Measurements from ENCODE around the gene NCF2.

Gene NCF2

DNA sequence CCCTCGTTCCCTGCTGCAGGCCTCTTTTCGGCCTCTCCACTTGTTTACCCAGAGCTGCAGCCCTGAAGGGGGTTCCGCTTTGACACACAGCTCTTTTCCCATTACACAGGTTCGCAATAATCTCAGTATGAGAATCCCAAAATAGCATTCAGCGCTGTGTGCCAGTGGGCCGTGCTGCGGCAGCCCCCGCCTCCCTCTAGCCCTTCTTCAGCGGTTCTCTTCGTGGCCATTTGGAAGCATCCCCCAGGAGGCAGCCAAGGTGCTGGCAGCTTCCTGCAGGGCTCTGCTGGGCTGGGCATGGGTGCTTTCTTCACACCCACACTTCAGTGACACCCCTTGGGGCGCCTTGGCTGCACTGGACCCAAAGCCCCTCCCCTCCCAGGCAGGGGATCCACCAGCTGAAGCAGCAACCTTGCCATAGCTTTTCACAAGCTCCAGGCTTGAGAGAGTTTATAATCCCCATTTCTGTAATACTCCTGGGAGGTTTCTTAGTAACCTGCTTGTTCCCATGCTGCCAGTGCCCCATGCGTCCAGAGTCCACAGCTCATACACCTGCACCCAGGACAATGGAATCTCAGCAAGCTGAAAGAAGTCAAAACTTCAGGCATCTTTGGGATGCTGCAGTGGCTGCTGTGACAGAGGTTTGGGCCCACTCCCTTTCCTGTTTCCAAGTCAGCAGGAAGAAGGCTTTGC lies 8.1 kb downstream of the NCF2 start:
- no peaks in the 10 kb centered on the region for H3K36me3 ChIP-seq (ENCODE audit: control insufficient read depth, insufficient read depth, low read length)
- no peak overlapping the region for H3K9ac ChIP-seq
- no peaks in the 10 kb centered on the region for H3K27me3 ChIP-seq (ENCODE audit: control insufficient read depth, insufficient read depth, low read length)
- H3K9me3 ChIP-seq (ENCODE audit: control insufficient read depth, low read length): no peaks in the 10 kb centered on the region
- H3K4me2 ChIP-seq (ENCODE audit: low read length): no peak overlapping the region
- H3K27ac ChIP-seq: no peak overlapping the region
- no peaks in the 10 kb centered on the region for H3K4me1 ChIP-seq
- H3K79me2 ChIP-seq: no peaks in the 10 kb centered on the region
- H3K4me3 ChIP-seq (ENCODE audit: low read depth, low read length): no peak overlapping the region
- no peak overlapping the region for H2AFZ ChIP-seq
- TF ChIP-seq, protein P1, sequence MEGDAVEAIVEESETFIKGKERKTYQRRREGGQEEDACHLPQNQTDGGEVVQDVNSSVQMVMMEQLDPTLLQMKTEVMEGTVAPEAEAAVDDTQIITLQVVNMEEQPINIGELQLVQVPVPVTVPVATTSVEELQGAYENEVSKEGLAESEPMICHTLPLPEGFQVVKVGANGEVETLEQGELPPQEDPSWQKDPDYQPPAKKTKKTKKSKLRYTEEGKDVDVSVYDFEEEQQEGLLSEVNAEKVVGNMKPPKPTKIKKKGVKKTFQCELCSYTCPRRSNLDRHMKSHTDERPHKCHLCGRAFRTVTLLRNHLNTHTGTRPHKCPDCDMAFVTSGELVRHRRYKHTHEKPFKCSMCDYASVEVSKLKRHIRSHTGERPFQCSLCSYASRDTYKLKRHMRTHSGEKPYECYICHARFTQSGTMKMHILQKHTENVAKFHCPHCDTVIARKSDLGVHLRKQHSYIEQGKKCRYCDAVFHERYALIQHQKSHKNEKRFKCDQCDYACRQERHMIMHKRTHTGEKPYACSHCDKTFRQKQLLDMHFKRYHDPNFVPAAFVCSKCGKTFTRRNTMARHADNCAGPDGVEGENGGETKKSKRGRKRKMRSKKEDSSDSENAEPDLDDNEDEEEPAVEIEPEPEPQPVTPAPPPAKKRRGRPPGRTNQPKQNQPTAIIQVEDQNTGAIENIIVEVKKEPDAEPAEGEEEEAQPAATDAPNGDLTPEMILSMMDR (IDR thresholded peaks at IDR 0.05): no peak

DNA sequence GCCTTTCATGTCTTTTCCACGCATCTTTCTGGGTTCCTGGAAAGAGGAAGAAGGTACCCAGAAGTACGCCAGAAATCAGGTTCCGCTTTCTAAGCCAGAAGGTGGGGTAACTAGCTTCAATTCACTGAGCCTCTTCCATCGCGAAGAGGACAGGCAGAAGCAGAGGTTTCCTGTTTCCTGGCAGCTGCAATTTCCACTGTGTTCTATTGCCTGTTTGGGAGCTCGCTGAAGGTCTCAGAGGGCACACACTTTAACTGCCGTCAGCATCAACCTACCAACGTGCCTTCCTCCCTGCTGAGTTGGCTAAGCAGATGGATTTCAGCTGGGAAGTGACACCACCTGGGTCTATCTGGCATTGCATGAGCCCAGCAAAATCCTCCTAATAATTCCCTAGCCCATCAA lies 10.0 kb downstream of the NCF2 start:
- Histone ChIP-seq H3K4me1 (no peaks in the 10 kb centered on the region), H2AFZ (peak overlapping the region; percentile 46), H3K4me3 (ENCODE audit: low read depth, low read length) (no peak overlapping the region), H3K4me2 (ENCODE audit: low read length) (no peak overlapping the region), H3K9me3 (ENCODE audit: control insufficient read depth, low read length) (no peaks in the 10 kb centered on the region), H3K9ac (no peak overlapping the region), H3K79me2 (no peaks in the 10 kb centered on the region), H3K27me3 (ENCODE audit: control insufficient read depth, insufficient read depth, low read length) (no peaks in the 10 kb centered on the region), H3K36me3 (ENCODE audit: control insufficient read depth, insufficient read depth, low read length) (no peaks in the 10 kb centered on the region), H3K27ac (no peak overlapping the region)
- TF ChIP-seq, protein P1 (IDR thresholded peaks at IDR 0.05): no peak

DNA sequence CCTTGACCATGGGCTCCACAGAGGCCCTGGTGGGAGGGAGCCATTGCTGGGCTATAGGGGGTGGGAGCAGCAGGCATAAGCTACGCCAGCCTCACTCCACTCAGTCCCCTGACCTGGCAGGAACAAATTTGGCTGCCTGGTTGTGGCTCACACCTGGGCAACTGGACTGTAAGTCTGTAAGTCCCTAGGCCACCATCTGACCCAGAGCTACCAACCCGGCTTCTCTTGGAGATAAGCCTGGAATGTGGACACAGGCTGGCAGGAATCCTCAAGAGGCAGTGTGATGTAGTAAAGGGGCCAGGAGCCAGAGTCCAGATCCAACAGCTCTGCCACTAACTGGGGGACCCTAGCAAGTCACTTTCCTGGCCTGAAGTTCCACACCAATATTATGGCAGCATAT lies 11.4 kb downstream of the NCF2 start:
- Histone ChIP-seq H3K27me3 (ENCODE audit: control insufficient read depth, insufficient read depth, low read length) (no peaks in the 10 kb centered on the region), H2AFZ (no peak overlapping the region), H3K4me2 (ENCODE audit: low read length) (no peak overlapping the region), H3K9ac (no peak overlapping the region), H3K4me1 (no peaks in the 10 kb centered on the region), H3K36me3 (ENCODE audit: control insufficient read depth, insufficient read depth, low read length) (no peaks in the 10 kb centered on the region), H3K9me3 (ENCODE audit: control insufficient read depth, low read length) (no peaks in the 10 kb centered on the region), H3K27ac (no peak overlapping the region), H3K4me3 (ENCODE audit: low read depth, low read length) (no peak overlapping the region), H3K79me2 (no peaks in the 10 kb centered on the region)
- TF ChIP-seq, protein P1 (IDR thresholded peaks at IDR 0.05): no peak

DNA sequence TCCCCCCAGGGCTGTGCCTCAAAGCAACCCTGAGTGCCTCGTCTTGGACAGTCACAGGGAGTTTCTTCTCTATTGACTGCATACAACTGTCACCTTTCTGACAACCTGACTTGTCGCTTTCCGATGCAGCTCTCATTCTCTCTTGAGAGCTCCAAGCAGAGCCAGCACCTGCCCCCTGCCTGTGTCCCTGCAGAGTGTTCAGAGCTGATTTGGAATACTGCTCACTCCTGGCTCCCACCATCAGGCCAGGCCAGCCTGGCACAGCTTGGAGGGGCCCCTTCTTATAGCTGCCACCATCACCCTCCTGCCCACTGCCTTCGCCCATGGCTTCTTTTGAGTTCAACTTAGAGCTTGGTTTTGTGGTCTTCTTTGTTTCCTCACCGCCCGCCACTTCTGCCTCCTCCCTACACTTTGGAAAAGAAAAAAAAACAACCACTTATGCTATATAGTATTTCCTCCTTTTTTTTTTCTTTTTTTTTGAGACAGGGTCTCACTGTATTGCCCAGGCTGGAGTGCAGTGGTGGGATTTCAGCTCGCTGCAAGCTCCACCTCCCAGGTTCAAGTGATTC lies 12.3 kb downstream of the NCF2 start:
- no peak overlapping the region for H3K27ac ChIP-seq
- H2AFZ ChIP-seq: no peak overlapping the region
- H3K9ac ChIP-seq: no peak overlapping the region
- no peaks in the 10 kb centered on the region for H3K9me3 ChIP-seq (ENCODE audit: control insufficient read depth, low read length)
- no peak overlapping the region for H3K4me2 ChIP-seq (ENCODE audit: low read length)
- no peaks in the 10 kb centered on the region for H3K27me3 ChIP-seq (ENCODE audit: control insufficient read depth, insufficient read depth, low read length)
- TF ChIP-seq, protein P1 (IDR thresholded peaks at IDR 0.05): no peak
- H3K4me1 ChIP-seq: no peaks in the 10 kb centered on the region
- no peaks in the 10 kb centered on the region for H3K79me2 ChIP-seq
- H3K36me3 ChIP-seq (ENCODE audit: control insufficient read depth, insufficient read depth, low read length): no peaks in the 10 kb centered on the region
- no peak overlapping the region for H3K4me3 ChIP-seq (ENCODE audit: low read depth, low read length)

DNA sequence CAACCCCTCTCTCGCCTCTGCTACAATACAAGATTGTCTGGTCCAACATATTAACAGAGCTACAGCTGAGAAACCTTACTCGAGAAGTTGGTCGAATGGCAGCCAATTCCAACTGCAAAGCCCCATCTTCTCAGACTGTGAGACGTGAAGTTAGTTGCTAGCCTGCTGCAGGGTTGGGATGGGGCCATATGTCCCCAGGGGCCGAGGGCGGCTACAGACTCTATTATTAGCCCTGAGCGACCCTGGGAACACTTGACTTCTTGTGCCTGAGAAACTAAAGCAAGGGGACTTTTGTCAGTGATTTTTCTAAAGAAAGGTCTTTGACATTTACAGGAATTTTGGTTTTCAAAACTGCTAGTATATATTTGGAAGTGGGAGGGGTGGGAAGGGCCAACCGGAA lies 13.7 kb downstream of the NCF2 start:
- no peaks in the 10 kb centered on the region for H3K27me3 ChIP-seq (ENCODE audit: control insufficient read depth, insufficient read depth, low read length)
- H3K36me3 ChIP-seq (ENCODE audit: control insufficient read depth, insufficient read depth, low read length): no peaks in the 10 kb centered on the region
- TF ChIP-seq, protein P1 (IDR thresholded peaks at IDR 0.05): no peak
- H3K4me1 ChIP-seq: no peaks in the 10 kb centered on the region
- H3K4me2 ChIP-seq (ENCODE audit: low read length): no peak overlapping the region
- H3K79me2 ChIP-seq: no peaks in the 10 kb centered on the region
- H3K4me3 ChIP-seq (ENCODE audit: low read depth, low read length): no peak overlapping the region
- H3K27ac ChIP-seq: no peak overlapping the region
- no peaks in the 10 kb centered on the region for H3K9me3 ChIP-seq (ENCODE audit: control insufficient read depth, low read length)
- no peak overlapping the region for H2AFZ ChIP-seq
- no peak overlapping the region for H3K9ac ChIP-seq

Data from parathyroid adenoma (tissue), 2 donors.